ENCODE results near the gene SERPINF2. TPM values are rescaled to one million over a fixed set of nuclear protein-coding genes. Genes with fewer than 3 reads are reported as not detected.

The SERPINF2 gene
- total RNA-seq, 4 donors from 2014 or later = 1.2 to 9.0 (median 5.9) TPM

DNA sequence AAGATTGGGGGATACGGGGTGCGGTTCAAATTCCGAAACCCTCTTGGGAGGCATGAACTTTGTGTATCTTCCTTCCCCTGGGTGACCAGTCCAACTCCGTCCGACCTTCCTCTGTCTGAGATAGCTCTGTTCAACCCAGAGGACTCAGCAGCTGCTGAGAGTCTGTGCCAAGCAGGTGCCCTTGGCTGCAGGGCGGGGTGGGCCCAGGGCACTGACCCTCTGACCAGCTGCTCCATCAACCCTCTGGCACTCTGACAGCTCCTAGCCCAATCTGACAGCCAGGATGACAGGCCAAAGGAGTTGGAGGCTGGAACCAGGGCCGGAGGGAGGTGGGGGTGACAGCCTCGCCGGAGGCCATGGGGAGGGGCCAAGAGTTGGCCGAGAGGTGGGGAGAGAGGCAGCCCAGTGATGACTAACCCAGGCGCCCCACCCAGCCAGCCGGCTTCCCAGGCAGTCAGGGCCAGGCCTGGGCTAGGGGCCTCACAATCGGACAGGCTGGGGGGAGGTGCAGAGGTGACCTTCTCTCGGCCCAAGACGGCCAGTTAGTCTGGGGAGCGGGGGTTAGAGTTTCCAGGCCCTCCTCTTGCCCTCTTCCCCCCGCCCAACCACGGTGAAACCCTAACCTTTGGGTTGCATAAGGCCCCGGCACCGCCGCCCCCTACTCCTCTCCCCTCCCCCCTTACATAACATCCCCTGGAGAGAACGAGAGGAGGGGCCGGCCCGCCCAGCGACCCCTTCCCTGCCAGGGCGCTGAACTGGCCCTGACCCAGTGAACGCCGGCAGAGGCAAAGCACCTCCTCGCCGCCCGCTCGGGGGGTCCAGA lies 27.5 kb upstream of the SERPINF2 start:
- peak; percentile 87 to 98 for DNase-seq (ENCODE audit: low spot score in 2 of 2)
- 1% methylated on average over 25 to 28 of the region's 32 CpGs for WGBS, 2 donors
- TF ChIP-seq, protein P1, sequence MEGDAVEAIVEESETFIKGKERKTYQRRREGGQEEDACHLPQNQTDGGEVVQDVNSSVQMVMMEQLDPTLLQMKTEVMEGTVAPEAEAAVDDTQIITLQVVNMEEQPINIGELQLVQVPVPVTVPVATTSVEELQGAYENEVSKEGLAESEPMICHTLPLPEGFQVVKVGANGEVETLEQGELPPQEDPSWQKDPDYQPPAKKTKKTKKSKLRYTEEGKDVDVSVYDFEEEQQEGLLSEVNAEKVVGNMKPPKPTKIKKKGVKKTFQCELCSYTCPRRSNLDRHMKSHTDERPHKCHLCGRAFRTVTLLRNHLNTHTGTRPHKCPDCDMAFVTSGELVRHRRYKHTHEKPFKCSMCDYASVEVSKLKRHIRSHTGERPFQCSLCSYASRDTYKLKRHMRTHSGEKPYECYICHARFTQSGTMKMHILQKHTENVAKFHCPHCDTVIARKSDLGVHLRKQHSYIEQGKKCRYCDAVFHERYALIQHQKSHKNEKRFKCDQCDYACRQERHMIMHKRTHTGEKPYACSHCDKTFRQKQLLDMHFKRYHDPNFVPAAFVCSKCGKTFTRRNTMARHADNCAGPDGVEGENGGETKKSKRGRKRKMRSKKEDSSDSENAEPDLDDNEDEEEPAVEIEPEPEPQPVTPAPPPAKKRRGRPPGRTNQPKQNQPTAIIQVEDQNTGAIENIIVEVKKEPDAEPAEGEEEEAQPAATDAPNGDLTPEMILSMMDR (IDR thresholded peaks at IDR 0.05) = no peak
- TF ChIP-seq POLR2A (IDR thresholded peaks at IDR 0.05) = no peak
- H3K4me3 ChIP-seq (ENCODE audit: low read depth, poor library complexity, severe bottlenecking) = peak overlapping the region; percentile 95
- intact Hi-C loops (cut with DNase I; ENCODE audit: low total_unique reads) = no loop called here

DNA sequence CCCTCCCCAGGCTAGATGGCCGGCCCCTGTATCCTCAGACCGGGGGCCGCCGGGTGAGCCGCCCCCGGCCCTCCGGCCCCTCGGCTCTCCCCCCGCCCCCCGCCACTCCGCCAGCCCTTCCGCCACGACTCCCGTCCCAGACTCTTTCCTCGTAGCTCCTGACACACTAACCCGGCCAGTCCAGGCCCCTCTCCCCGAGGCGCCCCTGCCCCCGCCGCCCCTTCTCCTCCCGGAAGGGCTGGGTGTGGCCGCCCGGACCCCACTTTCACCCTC lies 26.9 kb upstream of the SERPINF2 start:
- 2% methylated on average over 13 of the region's 23 CpGs; no CpG with 5 or more reads in 1 of the 2 donors for WGBS, 2 donors
- TF ChIP-seq, protein P1 (IDR thresholded peaks at IDR 0.05) = no peak
- no peak for TF ChIP-seq POLR2A (IDR thresholded peaks at IDR 0.05)
- peak overlapping the region; percentile 95 for H3K4me3 ChIP-seq (ENCODE audit: low read depth, poor library complexity, severe bottlenecking)
- intact Hi-C loops (cut with DNase I; ENCODE audit: low total_unique reads) = no loop called here
- no peak for DNase-seq (ENCODE audit: low spot score in 2 of 2)

DNA sequence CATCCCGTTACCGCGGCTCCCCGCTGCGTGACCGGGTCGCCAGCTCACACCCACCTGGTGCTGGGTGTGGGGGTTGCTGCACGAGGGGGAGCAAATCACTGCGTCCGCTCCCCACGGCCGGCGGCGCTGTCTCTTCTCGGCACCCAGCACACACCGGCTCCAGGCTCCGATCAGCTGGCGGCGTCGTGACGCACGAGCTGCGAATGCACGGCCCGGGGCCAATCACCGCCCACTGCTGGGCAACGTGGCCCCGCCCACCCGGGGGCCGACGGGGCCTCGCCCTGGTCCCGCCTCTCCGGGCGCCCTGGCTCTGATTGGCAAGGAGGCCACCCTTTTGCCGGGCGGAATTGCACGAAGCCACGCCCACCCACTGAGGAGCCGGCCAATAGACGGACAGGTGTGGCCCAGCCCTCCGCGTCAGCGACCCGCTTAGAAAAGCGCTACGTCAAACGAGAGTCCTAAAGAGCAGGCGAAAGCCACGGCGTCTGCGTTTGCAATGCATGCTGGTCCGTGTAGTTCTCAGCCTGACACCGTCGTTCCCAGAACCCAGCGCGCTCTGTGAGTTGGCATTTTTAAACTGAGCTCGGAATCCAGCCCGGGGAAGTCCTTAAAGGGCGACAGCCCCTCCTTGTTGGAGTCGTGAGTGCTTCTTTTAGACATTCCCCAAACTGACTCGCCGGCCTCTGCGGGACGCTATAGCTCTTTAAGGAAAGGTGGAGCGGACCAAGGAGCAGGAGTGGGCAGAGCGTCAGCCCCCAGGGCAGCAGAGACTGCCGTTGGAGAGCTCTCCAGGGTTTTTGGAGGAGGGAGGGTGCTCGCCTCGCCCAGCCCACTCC lies 26.4 kb upstream of the SERPINF2 start:
- H3K4me3 ChIP-seq (ENCODE audit: low read depth, poor library complexity, severe bottlenecking) = peak overlapping the region; percentile 95
- intact Hi-C loops (cut with DNase I; ENCODE audit: low total_unique reads) = no loop called here
- DNase-seq (ENCODE audit: low spot score in 2 of 2) = peak; percentile 100
- peak in 1 of 2 donors; percentile 82 for TF ChIP-seq POLR2A (IDR thresholded peaks at IDR 0.05)
- TF ChIP-seq, protein P1 (IDR thresholded peaks at IDR 0.05) = no peak
- WGBS, 2 donors = 0% methylated on average over 31 to 50 of the region's 70 CpGs

DNA sequence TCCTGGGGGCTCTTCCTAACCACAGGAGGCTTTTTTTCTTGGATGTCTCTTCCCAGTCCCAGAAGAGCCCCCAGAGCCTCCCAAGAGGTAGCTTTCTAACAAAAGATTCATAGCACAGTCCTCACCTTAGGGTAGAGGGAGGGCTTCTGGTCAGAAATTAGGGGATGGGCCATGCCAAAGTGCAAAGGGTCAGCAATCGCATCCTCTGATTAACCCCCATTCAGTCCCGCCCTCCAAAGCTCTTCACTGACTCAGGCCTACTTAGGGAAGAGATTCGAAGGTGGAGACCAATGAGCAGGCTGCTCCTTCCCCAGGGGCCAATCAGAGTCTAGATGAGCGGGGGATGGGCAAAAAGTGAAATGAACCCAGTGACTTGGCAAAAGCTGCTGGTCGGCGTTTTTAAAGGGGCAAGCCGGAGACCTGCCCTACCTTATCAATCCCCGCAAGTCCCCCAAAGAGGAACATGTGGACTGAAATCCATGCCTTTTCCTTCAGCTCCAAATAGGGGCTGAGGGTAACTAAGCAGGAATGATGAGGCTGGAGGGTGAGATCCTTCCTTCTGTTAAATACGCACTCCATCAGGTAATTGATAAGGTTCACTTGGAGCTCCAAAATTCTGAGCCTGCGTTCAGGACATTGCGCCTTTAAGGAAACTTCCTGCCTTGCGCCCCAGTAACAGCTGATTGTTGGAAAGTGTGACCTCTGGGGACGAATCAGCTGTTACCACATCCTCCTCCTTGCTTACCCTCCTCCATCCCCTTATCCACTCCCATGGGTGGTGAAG lies 25.6 kb upstream of the SERPINF2 start:
- 1 to 2% methylated on average over 13 of the region's 13 CpGs for whole genome bisulfite sequencing, 2 donors
- peak; percentile 95 to 97 for DNase-seq (ENCODE audit: low spot score in 2 of 2)
- TF ChIP-seq POLR2A (IDR thresholded peaks at IDR 0.05) = no peak
- TF ChIP-seq, protein P1 (IDR thresholded peaks at IDR 0.05) = no peak
- intact Hi-C loops (cut with DNase I; ENCODE audit: low total_unique reads) = no loop called here
- peak overlapping the region; percentile 33 for H3K4me3 ChIP-seq (ENCODE audit: low read depth, poor library complexity, severe bottlenecking)

DNA sequence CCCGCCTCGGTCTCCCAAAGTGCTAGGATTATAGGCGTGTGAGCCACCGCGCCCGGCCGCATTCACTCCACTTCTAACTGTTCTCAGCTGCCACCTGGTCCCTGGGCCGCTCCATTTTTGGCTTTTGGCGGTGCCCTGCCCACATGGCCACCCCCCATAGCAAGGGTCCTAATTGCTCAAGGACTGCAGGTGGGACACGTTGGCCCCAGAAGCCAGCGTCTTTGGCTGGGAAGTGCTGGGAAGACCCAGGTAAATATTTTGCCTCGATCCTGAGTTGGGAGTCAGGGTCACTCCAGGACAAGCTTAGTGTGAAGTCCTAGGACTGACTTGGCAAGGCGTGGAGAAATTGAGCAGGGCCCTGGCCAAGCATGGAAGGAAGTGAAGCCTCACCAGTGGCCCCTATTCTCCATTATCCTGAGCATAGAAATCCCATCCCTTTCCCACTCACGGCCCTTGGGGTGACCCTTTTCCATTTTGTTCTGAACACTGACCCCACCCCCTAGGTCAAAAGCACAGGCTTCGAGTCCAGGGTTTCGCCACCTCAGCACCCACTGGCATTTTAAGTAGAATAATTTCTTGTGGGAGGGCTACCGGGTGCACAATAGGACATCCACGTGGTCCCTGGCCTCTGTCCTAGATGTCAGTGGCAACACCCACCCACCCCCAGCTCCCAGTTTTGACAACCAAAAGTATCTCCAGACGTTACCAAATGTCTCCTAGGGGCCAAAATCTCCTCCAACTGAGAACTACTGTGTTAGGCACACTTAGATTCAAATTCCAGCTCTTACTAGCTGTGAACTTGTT lies 24.1 kb upstream of the SERPINF2 start:
- intact Hi-C loops (cut with DNase I; ENCODE audit: low total_unique reads) = no loop called here
- TF ChIP-seq, protein P1 (IDR thresholded peaks at IDR 0.05) = no peak
- TF ChIP-seq POLR2A (IDR thresholded peaks at IDR 0.05) = no peak
- WGBS, 2 donors = 77 to 80% methylated on average over 19 of the region's 19 CpGs
- no peak overlapping the region for H3K4me3 ChIP-seq (ENCODE audit: low read depth, poor library complexity, severe bottlenecking)
- DNase-seq (ENCODE audit: low spot score in 2 of 2) = peak in 1 of 2 donors; percentile 87
